HepG2 (cell line): ENCODE measurements around the gene GPR62. TPM values are rescaled to one million over a fixed set of nuclear protein-coding genes. Genes with fewer than 3 reads are reported as not detected.

Experiments used
- GABPB1 ChIP-seq: IDR thresholded peaks from 2 replicates; pipeline ENCODE4 v1.6.1; 2016; ENCODE audit warnings: mild to moderate bottlenecking, missing genetic modification reagents, moderate library complexity, missing compliant biosample characterization
- GATAD1 ChIP-seq: IDR thresholded peaks from 2 replicates; pipeline ENCODE4 v1.6.1; 2016; ENCODE audit warnings: missing genetic modification reagents, missing compliant biosample characterization
- GZF1 ChIP-seq: sonication (generic); formaldehyde crosslinking; IDR thresholded peaks from 2 replicates; pipeline ENCODE4 v1.5.1; 2020; ENCODE audit warnings: mild to moderate bottlenecking, missing genetic modification reagents
- HCFC1 ChIP-seq: fragments of 150-350 bp; IDR thresholded peaks from 2 replicates; pipeline ENCODE4 v1.6.1; 2014; ENCODE audit warnings: low read depth, low read length
- HIC2 ChIP-seq: sonication (generic); formaldehyde crosslinking; IDR thresholded peaks from 2 replicates; pipeline ENCODE4 v1.9.0; 2022; ENCODE audit warnings: low read depth, missing genetic modification reagents
- HMG20B ChIP-seq: conservative IDR thresholded peaks from 2 replicates; pipeline ENCODE4 v1.6.1; 2016; ENCODE audit warnings: missing genetic modification reagents, missing compliant biosample characterization
- HNF1A ChIP-seq, 2 experiments: sonication (generic) in 1 of 2; formaldehyde crosslinking in 1 of 2; IDR thresholded peaks; 2 replicates each; pipeline versions ENCODE4 v1.4.0 to v1.6.1; 2016 to 2020; ENCODE audit warnings: borderline replicate concordance in 1 of 2, low read depth in 1 of 2, mild to moderate bottlenecking in 1 of 2, missing genetic modification reagents in 1 of 2
- MED8 ChIP-seq: sonication (generic); formaldehyde crosslinking; IDR thresholded peaks from 2 replicates; pipeline ENCODE4 v1.8.1; 2023; ENCODE audit warnings: mild to moderate bottlenecking, missing genetic modification reagents; ENCODE audit not compliant: insufficient replicate concordance
- SRF ChIP-seq: IDR thresholded peaks from 2 replicates; pipeline ENCODE4 v1.6.1; 2011; ENCODE audit warnings: mild to moderate bottlenecking, low read depth, low read length, moderate library complexity
- ZFP82 ChIP-seq: sonication (generic); formaldehyde crosslinking; IDR thresholded peaks from 2 replicates; pipeline ENCODE4 v1.5.1; 2020; ENCODE audit warnings: mild to moderate bottlenecking, missing genetic modification reagents, borderline replicate concordance
- ZNF281 ChIP-seq: sonication (generic); formaldehyde crosslinking; IDR thresholded peaks from 2 replicates; pipeline ENCODE4 v1.4.0; 2020; ENCODE audit warnings: missing genetic modification reagents, borderline replicate concordance
- ZNF784 ChIP-seq: sonication (generic); formaldehyde crosslinking; IDR thresholded peaks from 2 replicates; pipeline ENCODE4 v1.5.1; 2020; ENCODE audit warnings: missing genetic modification reagents, mild to moderate bottlenecking, borderline replicate concordance
- ZSCAN21 ChIP-seq: sonication (generic); formaldehyde crosslinking; IDR thresholded peaks from 2 replicates; pipeline ENCODE4 v1.8.0; 2022; ENCODE audit warnings: mild to moderate bottlenecking, missing genetic modification reagents, moderate library complexity, borderline replicate concordance
- polyA plus RNA-seq, 8 experiments: library from polyadenylated mRNA; depleted of rRNA in 3 of 8; stranded (reverse) in 7 of 8; unstranded in 1 of 8; fragments of >200 nt; fragmentation: Illumina TruSeq in 4 of 8; extraction: Trizol in 4 of 8; gene quantifications; 2 replicates each; pipeline versions ENCODE4 v1.2.1 to v1.2.3, GENCODE V29; 2011 to 2016; ENCODE audit warnings: low read depth in 4 of 8, missing spikeins in 1 of 8, mixed read lengths in 1 of 8; ENCODE audit not compliant: insufficient read depth in 1 of 8
- total RNA-seq, 5 experiments: library from RNA; depleted of rRNA; stranded (reverse); fragments of >200 nt; fragmentation: Illumina TruSeq; extraction: Trizol; gene quantifications; 2 replicates each; pipeline ENCODE4 v1.2.3, GENCODE V29; 2016; ENCODE audit warnings: low read depth in 1 of 5
- TF ChIP-seq, protein P1 (sequence below): IDR thresholded peaks from 2 replicates; pipeline ENCODE4 v1.6.1; 2016; ENCODE audit warnings: mild to moderate bottlenecking
- TF ChIP-seq, protein P2 (sequence below): sonication (generic); formaldehyde crosslinking; IDR thresholded peaks from 2 replicates; pipeline ENCODE4 v1.5.0; 2020; ENCODE audit warnings: missing genetic modification reagents, mild to moderate bottlenecking, borderline replicate concordance

Gene GPR62
- total and polyA plus RNA-seq, 2 of the 13 experiments (the other 11 are each of a cell fraction or from before 2014, with no cell fraction given): not detected

DNA sequence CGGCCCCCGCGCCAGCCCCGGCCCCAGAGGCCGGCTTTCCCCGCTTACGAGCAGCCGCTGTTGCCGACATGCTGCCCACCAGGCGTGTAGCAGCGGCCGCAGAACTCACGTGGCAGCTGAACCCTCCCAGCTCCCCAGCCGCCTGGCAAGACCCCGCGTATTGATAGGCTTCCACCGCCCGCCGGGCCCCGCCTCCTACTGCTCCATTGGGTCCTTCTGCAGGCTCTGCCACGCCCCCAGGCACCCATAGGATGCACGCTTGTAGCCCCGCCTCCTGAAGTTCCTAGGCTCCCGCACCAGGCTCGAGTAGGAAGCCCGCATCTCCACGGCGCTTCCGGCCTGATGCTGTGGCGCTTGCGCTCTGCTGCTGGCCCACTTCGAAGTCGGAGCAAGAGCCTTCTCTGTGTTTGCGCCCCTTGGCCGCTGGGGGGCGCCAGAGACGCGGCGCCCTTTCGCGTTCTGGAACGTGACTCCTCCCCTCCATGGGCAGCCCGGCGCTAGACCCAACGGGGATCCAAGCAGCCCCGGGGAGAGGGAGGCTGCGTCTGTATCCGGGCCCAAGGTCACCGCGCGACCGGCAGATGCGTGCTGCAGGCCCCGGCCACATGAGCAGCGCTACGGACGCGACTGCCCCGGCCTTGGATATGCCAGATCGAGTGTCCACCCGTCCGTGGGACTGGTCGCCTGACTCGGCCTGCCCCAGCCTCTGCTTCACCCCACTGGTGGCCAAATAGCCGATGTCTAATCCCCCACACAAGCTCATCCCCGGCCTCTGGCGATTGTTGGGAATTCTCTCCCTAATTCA lies 13.2 kb upstream of the GPR62 start, which contains the start of the genes PARP3 and RRP9 (continued):
- no peak; the same call in 1 of the 2 replicates for TF ChIP-seq ZNF281
- TF ChIP-seq, protein P1, sequence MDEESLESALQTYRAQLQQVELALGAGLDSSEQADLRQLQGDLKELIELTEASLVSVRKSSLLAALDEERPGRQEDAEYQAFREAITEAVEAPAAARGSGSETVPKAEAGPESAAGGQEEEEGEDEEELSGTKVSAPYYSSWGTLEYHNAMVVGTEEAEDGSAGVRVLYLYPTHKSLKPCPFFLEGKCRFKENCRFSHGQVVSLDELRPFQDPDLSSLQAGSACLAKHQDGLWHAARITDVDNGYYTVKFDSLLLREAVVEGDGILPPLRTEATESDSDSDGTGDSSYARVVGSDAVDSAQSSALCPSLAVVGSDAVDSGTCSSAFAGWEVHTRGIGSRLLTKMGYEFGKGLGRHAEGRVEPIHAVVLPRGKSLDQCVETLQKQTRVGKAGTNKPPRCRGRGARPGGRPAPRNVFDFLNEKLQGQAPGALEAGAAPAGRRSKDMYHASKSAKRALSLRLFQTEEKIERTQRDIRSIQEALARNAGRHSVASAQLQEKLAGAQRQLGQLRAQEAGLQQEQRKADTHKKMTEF (CRISPR knock-in tag): peak; percentile 95
- peak; percentile 84; the same call in 1 of the 2 replicates for TF ChIP-seq HIC2 (CRISPR knock-in tag)
- no peak; the same call in none of the 2 replicates for TF ChIP-seq HCFC1
- TF ChIP-seq, protein P2, sequence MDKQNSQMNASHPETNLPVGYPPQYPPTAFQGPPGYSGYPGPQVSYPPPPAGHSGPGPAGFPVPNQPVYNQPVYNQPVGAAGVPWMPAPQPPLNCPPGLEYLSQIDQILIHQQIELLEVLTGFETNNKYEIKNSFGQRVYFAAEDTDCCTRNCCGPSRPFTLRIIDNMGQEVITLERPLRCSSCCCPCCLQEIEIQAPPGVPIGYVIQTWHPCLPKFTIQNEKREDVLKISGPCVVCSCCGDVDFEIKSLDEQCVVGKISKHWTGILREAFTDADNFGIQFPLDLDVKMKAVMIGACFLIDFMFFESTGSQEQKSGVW: no peak
- TF ChIP-seq ZFP82 (CRISPR knock-in tag): no peak; the same call in 1 of the 2 replicates
- TF ChIP-seq SRF: no peak
- peak; percentile 68 for TF ChIP-seq GZF1 (CRISPR knock-in tag)
- peak; percentile 65 for TF ChIP-seq MED8 (CRISPR knock-in tag)
- no peak for TF ChIP-seq ZNF784 (CRISPR knock-in tag)
- TF ChIP-seq HNF1A (IDR thresholded peaks at IDR 0.05; ENCODE audit: low read depth): no peak
- TF ChIP-seq HNF1A (CRISPR knock-in tag; IDR thresholded peaks at IDR 0.05; ENCODE audit: borderline replicate concordance): peak; percentile 82
- peak; percentile 94 for TF ChIP-seq GABPB1 (CRISPR knock-in tag)
- no peak for TF ChIP-seq HMG20B (CRISPR knock-in tag)
- TF ChIP-seq ZSCAN21 (CRISPR knock-in tag): peak; percentile 50; the same call in 1 of the 2 replicates
- TF ChIP-seq GATAD1: peak; percentile 95
